RPMI7951 (cell line): ENCODE results near the gene CELSR2. TPM values are rescaled to one million over a fixed set of nuclear protein-coding genes. Genes with fewer than 3 reads are reported as not detected.

Source experiments
- DNase-seq: peaks from one replicate; pipeline ENCODE4 v3.0.0-alpha.2; 2012; ENCODE audit warnings: low read depth
- total RNA-seq: library from RNA; depleted of rRNA; stranded (reverse); fragments of >200 nt; shearing (Covaris generic); gene quantifications from 2 replicates; pipeline ENCODE4 v1.2.3, GENCODE V29; 2014

Gene CELSR2
- total RNA-seq, 1 experiment from 2014 or later, result 1.2 TPM

DNA sequence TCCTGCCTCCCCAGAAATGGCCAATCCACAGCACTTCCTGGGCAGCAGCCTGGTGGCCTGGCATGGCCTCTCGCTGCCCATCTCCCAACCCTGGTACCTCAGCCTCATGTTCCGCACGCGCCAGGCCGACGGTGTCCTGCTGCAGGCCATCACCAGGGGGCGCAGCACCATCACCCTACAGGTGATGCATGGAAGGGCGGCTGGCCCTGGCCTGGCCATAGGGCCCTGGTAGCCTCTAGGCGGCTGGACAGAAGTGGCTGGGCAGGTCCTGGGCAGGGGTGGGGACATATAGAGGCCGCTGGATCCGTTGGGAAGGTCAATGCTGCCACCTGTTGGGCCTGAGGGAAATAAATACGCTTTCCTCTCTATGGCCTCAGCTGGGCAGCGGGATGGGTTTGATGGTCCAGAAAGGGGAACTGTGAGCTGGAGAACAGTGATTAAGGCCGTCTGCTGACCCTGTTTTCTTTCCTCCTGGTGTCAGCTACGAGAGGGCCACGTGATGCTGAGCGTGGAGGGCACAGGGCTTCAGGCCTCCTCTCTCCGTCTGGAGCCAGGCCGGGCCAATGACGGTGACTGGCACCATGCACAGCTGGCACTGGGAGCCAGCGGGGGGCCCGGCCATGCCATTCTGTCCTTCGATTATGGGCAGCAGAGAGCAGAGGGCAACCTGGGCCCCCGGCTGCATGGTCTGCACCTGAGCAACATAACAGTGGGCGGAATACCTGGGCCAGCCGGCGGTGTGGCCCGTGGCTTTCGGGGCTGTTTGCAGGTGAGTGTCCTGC is 14.4 kb downstream of the CELSR2 start:
- DNase-seq, result peak; percentile 89

DNA sequence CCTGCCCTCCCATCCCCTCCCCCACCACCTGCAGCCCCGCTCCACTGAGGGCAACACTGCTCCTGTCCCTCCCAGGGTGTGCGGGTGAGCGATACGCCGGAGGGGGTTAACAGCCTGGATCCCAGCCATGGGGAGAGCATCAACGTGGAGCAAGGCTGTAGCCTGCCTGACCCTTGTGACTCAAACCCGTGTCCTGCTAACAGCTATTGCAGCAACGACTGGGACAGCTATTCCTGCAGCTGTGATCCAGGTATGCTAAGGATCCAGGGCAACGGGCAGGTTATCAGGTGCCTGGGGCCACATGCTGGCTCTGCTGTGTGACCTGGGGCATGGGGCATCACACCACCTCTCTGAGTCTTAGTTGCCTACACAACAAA is 15.0 kb downstream of the CELSR2 start:
- no peak for DNase-seq

DNA sequence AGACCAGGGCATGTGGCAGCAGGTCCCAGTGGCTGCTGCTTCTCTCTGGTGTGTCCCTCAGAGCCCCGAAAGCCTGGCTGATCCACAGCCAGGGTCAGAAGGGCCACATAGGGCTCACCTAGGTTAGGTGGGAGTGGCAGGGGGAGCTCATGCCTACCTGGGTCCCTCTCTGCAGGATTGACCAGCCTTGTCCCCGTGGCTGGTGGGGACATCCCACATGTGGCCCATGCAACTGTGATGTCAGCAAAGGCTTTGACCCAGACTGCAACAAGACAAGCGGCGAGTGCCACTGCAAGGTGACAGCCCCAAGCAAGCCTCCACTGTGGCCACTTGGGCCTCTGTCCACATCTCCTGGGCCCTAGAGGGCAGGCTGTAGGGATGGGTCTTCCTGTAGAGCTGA is 15.7 kb downstream of the CELSR2 start:
- DNase-seq, result no peak

DNA sequence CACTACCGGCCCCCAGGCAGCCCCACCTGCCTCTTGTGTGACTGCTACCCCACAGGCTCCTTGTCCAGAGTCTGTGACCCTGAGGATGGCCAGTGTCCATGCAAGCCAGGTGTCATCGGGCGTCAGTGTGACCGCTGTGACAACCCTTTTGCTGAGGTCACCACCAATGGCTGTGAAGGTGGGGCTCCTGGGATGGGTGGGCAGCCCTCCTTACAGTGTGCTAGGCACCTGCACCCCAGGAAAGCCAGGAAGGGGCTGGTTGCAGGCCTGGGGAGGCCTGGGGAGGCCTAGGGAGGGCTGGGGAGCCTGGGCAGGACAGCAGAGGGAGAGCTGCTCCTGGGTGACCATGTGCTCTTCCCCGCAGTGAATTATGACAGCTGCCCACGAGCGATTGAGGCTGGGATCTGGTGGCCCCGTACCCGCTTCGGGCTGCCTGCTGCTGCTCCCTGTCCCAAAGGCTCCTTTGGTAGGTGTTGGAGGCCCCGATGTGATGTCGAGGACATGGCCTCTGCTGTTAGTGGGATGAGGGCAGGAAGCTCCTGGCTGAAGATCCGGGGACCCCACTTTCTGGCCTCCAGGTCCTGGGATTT is 16.5 kb downstream of the CELSR2 start:
- DNase-seq, result no peak

DNA sequence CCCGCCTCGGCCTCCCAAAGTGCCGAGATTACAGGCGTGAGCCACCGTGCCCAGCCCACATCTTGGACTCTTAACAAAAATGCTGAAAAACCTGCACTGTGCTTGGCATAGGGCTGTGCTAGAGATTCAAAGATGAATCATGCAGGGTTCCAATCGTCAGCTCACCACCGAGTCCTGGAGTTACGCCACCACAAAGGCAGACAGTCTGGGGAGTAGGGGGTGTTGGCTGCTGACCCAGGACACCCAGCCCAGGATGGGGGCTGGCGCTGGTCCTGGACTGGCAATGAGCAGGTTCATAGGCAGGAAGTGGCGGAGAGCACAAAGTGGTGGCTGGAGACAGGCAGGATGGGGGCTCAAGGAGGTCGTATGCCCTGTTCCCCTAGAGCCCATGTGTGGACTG is 17.6 kb downstream of the CELSR2 start:
- DNase-seq, result peak; percentile 72

DNA sequence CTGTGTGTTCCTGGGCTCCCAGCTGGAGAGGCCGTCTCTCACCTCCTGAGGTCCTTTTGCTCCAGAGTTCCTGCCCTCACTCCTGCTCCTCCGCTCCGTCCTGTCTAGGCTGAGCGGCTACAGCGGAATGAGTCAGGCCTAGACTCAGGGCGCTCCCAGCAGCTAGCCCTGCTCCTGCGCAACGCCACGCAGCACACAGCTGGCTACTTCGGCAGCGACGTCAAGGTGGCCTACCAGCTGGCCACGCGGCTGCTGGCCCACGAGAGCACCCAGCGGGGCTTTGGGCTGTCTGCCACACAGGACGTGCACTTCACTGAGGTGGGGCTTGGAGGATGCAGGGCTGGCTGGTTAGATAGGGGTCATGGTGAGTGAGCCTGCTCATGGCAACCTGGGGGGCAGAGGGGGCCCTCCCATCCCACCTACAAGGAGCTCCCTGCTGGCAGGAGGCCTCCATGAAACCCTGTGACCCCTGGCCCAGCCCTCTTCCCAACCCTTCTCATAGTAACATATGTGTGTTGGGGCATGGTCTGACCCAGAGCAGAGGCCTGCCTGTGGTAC is 18.5 kb downstream of the CELSR2 start:
- no peak for DNase-seq

DNA sequence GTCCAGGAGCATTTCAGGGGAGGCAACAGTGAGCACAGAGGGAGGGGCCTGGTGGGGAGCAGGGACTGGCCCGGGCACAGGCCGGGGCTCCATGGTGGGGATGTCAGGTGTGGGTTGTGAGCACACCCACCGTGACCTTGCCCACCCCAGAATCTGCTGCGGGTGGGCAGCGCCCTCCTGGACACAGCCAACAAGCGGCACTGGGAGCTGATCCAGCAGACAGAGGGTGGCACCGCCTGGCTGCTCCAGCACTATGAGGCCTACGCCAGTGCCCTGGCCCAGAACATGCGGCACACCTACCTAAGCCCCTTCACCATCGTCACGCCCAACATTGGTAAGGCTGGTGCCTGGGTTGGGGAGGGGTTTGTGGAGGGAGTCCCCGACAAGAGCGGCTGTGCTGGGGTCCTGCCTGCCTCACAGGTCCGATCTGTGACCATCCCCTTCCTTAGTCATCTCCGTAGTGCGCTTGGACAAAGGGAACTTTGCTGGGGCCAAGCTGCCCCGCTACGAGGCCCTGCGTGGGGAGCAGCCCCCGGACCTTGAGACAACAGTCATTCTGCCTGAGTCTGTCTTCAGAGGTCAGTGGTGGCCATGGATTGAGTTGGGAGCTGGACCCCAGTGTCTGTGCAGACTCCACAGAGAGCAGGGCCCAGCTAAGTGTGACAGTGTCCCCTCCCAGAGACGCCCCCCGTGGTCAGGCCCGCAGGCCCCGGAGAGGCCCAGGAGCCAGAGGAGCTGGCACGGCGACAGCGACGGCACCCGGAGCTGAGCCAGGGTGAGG is 19.3 kb downstream of the CELSR2 start:
- no peak for DNase-seq

DNA sequence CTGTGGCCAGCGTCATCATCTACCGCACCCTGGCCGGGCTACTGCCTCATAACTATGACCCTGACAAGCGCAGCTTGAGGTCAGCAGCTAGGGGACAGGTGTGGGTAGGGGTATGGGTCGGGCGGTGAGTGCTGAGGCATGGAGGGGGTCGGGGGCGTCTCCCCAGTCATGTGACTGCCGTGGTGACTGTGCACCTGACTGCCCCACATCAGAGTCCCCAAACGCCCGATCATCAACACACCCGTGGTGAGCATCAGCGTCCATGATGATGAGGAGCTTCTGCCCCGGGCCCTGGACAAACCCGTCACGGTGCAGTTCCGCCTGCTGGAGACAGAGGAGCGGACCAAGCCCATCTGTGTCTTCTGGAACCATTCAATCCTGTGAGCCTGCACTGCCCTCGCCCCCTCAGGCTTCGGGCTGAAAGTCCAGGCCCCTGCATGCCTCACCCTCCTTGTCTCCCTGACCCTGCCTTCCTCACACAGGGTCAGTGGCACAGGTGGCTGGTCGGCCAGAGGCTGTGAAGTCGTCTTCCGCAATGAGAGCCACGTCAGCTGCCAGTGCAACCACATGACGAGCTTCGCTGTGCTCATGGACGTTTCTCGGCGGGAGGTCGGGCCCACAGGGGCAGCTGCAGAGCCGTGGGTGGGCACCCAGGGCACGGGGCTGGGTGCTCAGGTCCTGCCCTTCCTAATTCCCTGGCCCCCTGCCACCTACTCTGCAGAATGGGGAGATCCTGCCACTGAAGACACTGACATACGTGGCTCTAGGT is 20.1 kb downstream of the CELSR2 start:
- DNase-seq, result no peak

DNA sequence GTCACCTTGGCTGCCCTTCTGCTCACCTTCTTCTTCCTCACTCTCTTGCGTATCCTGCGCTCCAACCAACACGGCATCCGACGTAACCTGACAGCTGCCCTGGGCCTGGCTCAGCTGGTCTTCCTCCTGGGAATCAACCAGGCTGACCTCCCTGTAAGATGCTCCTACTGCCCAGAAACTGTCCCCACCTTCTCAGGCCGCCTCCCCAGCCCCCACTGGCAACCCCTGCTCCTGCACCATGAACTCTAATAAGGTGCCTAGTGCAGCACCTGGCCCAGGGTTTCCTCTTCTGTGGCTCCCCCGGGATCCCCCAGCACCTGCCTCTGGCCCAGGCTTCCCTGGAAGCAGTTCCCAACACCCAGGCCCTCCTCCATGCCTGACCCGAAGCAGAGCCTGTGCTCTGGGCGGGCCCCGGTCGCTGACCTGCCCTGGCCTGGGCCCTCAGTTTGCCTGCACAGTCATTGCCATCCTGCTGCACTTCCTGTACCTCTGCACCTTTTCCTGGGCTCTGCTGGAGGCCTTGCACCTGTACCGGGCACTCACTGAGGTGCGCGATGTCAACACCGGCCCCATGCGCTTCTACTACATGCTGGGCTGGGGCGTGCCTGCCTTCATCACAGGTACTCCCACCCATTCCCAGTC is 20.8 kb downstream of the CELSR2 start:
- DNase-seq, result no peak

DNA sequence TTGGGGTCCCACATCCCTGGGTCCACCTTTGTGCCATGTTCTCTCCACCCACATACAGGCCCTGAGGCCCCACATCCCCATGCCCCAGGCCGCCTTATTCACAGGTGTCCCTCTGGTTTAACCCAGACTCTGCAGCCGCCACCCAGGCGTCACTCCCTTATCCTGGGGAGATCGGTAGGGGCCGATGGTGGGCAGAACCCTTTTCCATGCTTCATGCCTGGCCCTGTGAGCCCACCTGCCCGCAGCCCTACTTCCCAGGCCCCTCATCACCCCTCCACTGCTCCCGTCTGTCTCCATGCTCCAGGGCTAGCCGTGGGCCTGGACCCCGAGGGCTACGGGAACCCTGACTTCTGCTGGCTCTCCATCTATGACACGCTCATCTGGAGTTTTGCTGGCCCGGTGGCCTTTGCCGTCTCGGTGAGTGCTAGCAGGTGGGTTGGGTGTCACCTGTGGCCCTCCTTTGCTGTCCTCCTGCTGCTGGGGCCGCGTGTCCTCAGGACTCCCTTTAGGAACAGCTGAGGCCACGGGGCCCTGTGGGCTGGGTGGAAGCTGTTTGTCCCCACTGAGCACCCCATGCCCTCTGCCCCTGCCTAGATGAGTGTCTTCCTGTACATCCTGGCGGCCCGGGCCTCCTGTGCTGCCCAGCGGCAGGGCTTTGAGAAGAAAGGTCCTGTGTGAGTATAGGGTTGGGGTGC is 21.4 kb downstream of the CELSR2 start:
- DNase-seq, result no peak

DNA sequence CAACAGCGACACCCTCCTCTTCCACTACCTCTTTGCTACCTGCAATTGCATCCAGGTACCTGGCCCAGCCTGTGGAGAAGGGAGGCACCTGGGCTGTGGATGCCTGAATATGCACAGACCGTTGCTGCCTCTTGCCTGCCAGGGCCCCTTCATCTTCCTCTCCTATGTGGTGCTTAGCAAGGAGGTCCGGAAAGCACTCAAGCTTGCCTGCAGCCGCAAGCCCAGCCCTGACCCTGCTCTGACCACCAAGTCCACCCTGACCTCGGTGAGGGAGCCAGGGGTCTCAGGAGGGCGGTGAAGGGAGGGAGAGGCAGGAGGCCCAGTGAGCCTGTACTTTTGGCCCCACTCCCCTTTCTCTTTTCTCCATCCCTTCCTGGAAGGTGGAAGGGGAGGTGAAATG is 22.1 kb downstream of the CELSR2 start:
- DNase-seq, result no peak

DNA sequence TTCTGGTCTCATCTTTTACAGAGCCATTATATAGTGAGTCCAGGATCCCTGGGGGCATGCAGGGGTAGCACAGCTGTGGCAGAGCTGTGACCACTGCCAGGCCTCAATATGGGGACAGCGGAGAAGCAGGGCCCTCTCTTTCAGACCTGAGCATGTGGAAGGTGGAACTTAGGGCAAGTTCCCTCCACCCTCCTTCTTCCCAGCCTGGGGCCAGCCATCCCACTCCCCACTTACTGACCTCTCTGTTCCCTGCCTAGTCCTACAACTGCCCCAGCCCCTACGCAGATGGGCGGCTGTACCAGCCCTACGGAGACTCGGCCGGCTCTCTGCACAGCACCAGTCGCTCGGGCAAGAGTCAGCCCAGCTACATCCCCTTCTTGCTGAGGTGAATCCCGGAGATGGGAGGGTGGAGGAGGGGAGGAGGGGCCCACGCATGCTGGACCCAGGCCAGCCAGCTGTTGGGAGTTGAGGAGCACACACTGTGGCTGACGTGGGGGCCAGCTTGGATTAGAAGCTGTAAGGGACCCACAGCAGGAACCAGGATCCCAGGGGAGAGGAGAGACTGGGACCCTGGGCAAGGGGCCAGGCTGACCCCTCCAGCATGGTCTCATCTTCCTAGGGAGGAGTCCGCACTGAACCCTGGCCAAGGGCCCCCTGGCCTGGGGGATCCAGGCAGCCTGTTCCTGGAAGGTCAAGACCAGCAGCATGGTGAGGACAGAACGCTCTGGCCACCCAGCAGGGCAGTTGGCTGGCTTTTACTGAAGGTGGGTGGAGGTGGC is 22.9 kb downstream of the CELSR2 start:
- DNase-seq, result no peak

DNA sequence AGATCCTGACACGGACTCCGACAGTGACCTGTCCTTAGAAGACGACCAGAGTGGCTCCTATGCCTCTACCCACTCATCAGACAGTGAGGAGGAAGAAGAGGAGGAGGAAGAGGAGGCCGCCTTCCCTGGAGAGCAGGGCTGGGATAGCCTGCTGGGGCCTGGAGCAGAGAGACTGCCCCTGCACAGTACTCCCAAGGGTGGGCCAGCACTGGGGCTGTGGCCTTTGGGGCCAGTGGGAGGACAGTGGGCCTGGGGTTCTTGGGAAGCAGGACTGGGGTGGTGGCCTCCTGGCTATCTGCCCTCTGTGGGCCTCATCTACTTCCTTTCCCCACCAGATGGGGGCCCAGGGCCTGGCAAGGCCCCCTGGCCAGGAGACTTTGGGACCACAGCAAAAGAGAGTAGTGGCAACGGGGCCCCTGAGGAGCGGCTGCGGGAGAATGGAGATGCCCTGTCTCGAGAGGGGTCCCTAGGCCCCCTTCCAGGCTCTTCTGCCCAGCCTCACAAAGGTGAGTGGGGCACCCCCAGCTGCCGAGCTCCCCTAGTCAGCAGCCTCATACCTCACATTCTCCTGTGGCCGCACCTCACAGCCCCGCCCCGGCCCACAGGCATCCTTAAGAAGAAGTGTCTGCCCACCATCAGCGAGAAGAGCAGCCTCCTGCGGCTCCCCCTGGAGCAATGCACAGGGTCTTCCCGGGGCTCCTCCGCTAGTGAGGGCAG is 23.6 kb downstream of the CELSR2 start:
- DNase-seq, result no peak

DNA sequence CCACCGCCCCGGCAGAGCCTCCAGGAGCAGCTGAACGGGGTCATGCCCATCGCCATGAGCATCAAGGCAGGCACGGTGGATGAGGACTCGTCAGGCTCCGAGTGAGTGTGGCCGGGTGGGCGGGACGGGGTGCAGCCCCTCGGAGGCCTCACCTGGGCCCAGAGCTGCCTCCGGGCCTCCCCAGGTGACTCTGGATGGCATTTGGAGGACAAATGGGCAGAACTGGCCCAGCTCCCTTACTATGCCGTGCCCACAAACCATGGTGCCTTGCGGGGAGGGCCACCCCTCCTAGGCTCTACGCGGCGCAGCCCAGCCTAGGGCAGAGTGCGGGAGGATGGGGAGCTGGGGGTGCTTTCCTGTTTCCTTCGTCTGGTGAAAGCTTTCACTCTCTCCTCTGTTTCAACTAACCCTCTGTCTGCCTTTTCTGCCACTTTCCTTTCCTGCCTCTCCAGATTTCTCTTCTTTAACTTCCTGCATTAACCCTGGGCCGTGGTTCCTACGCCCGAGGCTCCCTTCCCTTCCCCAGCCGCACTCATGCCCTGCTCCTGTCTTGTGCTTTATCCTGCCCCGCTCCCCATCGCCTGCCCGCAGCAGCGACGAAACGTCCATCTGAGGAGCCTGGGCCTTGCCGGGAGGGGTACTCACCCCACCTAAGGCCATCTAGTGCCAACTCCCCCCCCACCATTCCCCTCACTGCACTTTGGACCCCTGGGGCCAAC is 24.4 kb downstream of the CELSR2 start:
- DNase-seq, result peak; percentile 53

DNA sequence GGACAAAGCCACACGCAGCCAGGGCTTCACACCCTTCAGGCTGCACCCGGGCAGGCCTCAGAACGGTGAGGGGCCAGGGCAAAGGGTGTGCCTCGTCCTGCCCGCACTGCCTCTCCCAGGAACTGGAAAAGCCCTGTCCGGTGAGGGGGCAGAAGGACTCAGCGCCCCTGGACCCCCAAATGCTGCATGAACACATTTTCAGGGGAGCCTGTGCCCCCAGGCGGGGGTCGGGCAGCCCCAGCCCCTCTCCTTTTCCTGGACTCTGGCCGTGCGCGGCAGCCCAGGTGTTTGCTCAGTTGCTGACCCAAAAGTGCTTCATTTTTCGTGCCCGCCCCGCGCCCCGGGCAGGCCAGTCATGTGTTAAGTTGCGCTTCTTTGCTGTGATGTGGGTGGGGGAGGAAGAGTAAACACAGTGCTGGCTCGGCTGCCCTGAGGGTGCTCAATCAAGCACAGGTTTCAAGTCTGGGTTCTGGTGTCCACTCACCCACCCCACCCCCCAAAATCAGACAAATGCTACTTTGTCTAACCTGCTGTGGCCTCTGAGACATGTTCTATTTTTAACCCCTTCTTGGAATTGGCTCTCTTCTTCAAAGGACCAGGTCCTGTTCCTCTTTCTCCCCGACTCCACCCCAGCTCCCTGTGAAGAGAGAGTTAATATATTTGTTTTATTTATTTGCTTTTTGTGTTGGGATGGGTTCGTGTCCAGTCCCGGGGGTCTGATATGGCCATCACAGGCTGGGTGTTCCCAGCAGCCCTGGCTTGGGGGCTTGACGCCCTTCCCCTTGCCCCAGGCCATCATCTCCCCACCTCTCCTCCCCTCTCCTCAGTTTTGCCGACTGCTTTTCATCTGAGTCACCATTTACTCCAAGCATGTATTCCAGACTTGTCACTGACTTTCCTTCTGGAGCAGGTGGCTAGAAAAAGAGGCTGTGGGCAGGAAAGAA is 25.5 kb downstream of the CELSR2 start:
- DNase-seq, result peak; percentile 93

DNA sequence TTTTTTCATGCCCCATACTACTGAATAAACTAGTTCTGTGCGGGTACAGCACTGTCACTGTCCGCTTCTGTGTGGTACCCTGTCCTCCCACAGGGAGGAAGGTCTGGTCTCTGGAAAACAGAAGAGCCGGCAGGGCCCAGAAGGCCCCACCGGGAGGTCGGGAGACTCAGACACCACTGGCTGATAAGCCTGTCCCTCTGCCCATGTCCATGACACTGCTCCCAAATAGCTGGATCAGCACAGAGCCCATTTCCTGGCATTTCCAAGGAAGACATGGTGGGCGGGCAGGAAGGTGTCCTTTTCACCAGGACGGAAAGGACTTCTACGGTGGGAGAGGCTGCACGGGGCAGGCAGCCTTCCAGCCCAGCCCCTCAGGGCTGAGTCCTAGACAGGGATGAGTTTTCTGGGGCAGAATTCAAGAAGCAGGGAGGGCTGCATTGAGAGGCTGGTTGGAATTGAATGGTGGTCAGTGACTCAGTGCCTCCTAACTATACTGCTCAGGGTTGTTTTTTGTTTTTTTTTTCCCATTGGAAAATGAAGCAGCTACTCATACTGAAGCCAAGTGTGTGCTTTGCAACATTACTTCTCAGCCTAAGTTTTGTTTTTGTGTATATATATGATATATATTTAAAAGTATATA is 26.5 kb downstream of the CELSR2 start:
- peak; percentile 88 for DNase-seq
